Endothelial cell of umbilical vein (primary cell): ENCODE data around the gene PSD2. TPM values are rescaled to one million over a fixed set of nuclear protein-coding genes. Genes with fewer than 3 reads are reported as not detected.

Experiments used
- BruUV-seq: library from RNA; stranded (reverse); fragments of 400-500 nt; replicated peaks from 2 replicates; lab custom pipeline; 2021; lab: Mats Ljungman, UMichigan
- CTCF ChIA-PET: fragments of 300-600, 350-600 bp; sonication (Branson Sonifier 250); formaldehyde crosslinking; loops from one replicate; lab custom pipeline; 2021; ENCODE audit warnings: antibody characterized with exemption, inconsistent platforms; lab: Charles Lee
- POLR2A ChIA-PET: fragments of 300-600, 350-600 bp; sonication (Branson Sonifier 250); formaldehyde crosslinking; loops from one replicate; lab custom pipeline; 2021; ENCODE audit warnings: antibody characterized with exemption, inconsistent platforms; lab: Charles Lee
- DNase-seq: peaks from one replicate; pipeline ENCODE4 v3.0.0-alpha.2; 2011; ENCODE audit warnings: low read depth, low spot score
- FAIRE-seq: peaks from 2 replicates; lab custom pipeline; 2011; peaks lifted over from hg19 to GRCh38; lab: Jason Lieb, UNC
- H2AFZ ChIP-seq: 2 replicates; pipeline ENCODE4 v1.6.0; 2012; ENCODE audit warnings: low read depth, low read length, control low read depth, inconsistent platforms
- H3K27ac ChIP-seq: 2 replicates; pipeline ENCODE4 v1.5.1; 2011; ENCODE audit warnings: low read depth, mild to moderate bottlenecking, control low read depth, low read length, moderate library complexity; ENCODE audit not compliant: insufficient read depth
- H3K27me3 ChIP-seq, 2 experiments: 2 replicates each; pipeline versions ENCODE4 v1.6.0 to v1.6.1; 2011; ENCODE audit warnings: low read length in 2 of 2, mixed read lengths in 1 of 2; ENCODE audit not compliant: control insufficient read depth in 2 of 2, insufficient read depth in 2 of 2
- H3K36me3 ChIP-seq, 2 experiments: 2 replicates in 1 of 2; 3 replicates in 1 of 2; pipeline ENCODE4 v1.5.1; 2011; ENCODE audit warnings: low read length in 2 of 2, mild to moderate bottlenecking in 1 of 2, moderate library complexity in 1 of 2; ENCODE audit not compliant: control insufficient read depth in 2 of 2, insufficient read depth in 2 of 2; ENCODE audit errors: extremely low read depth in 1 of 2
- H3K4me1 ChIP-seq: 3 replicates; pipeline ENCODE4 v1.5.1; 2011; ENCODE audit warnings: mild to moderate bottlenecking, low read length; ENCODE audit not compliant: control insufficient read depth, insufficient read depth; ENCODE audit errors: extremely low read depth
- H3K4me2 ChIP-seq: 2 replicates; pipeline ENCODE4 v1.6.1; 2011; ENCODE audit warnings: low read length, control low read depth, mixed read lengths; ENCODE audit not compliant: insufficient read depth
- H3K4me3 ChIP-seq, 3 experiments: fragments of 200-600 bp in 1 of 3; sonication (generic), shearing (Covaris generic) in 1 of 3; replicated peaks in 1 of 3; 2 replicates each; pipeline ENCODE4 v1.5.1; 2011 to 2016; ENCODE audit warnings: control low read depth in 3 of 3, low read length in 3 of 3, mild to moderate bottlenecking in 2 of 3, inconsistent platforms in 1 of 3, low read depth in 1 of 3, moderate library complexity in 1 of 3; ENCODE audit not compliant: insufficient read depth in 1 of 3
- H3K79me2 ChIP-seq: 2 replicates; pipeline ENCODE4 v1.6.0; 2012; ENCODE audit warnings: low read length, inconsistent platforms; ENCODE audit not compliant: control insufficient read depth, insufficient read depth
- H3K9ac ChIP-seq: replicated peaks from 2 replicates; pipeline ENCODE3; 2011; ENCODE audit warnings: low read length, control low read depth; ENCODE audit not compliant: insufficient read depth; ENCODE audit errors: extremely low read depth
- H3K9me1 ChIP-seq: replicated peaks from 3 replicates; pipeline ENCODE4 v1.6.0; 2011; ENCODE audit warnings: mild to moderate bottlenecking, low read length; ENCODE audit not compliant: control insufficient read depth, insufficient read depth; ENCODE audit errors: extremely low read depth
- H3K9me3 ChIP-seq: replicated peaks from 2 replicates; pipeline ENCODE4 v1.5.1; 2012; ENCODE audit warnings: low read length, inconsistent platforms; ENCODE audit not compliant: control insufficient read depth, insufficient read depth
- H4K20me1 ChIP-seq: replicated peaks from 2 replicates; pipeline ENCODE3; 2011; ENCODE audit warnings: mild to moderate bottlenecking, low read length; ENCODE audit not compliant: control insufficient read depth, insufficient read depth; ENCODE audit errors: extremely low read depth
- EZH2 ChIP-seq: IDR thresholded peaks from 2 replicates; pipeline ENCODE4 v1.6.1; 2012; ENCODE audit warnings: borderline replicate concordance, low read depth, mild to moderate bottlenecking, moderate library complexity, low read length, inconsistent platforms; ENCODE audit not compliant: severe bottlenecking
- FOS ChIP-seq: IDR thresholded peaks from 2 replicates; pipeline ENCODE4 v1.6.1; 2011; ENCODE audit warnings: mild to moderate bottlenecking, low read length, moderate library complexity, borderline replicate concordance; ENCODE audit not compliant: insufficient read depth
- GATA2 ChIP-seq: IDR thresholded peaks from 2 replicates; pipeline ENCODE4 v1.7.0; 2011; ENCODE audit warnings: low read depth, mild to moderate bottlenecking, moderate library complexity, mixed read lengths, low read length; ENCODE audit not compliant: insufficient read length, insufficient read depth
- JUN ChIP-seq: IDR thresholded peaks from 2 replicates; pipeline ENCODE4 v1.6.1; 2011; ENCODE audit warnings: borderline replicate concordance, low read depth; ENCODE audit not compliant: insufficient read length, insufficient read depth
- MAX ChIP-seq: IDR thresholded peaks from 2 replicates; pipeline ENCODE4 v1.6.1; 2011; ENCODE audit not compliant: insufficient read depth, insufficient read length
- MYC ChIP-seq: IDR thresholded peaks from one replicate; pipeline ENCODE4 v1.6.1; 2011; ENCODE audit warnings: mild to moderate bottlenecking, low read depth, low read length
- POLR2A ChIP-seq: IDR thresholded peaks from 2 replicates; pipeline ENCODE4 v1.6.1; 2012; ENCODE audit warnings: low read depth, mild to moderate bottlenecking, control low read depth, low read length
- POLR2AphosphoS5 ChIP-seq: IDR thresholded peaks from 2 replicates; pipeline ENCODE4 v1.6.1; 2012; ENCODE audit warnings: low read depth, mild to moderate bottlenecking, control low read depth, low read length, moderate library complexity; ENCODE audit not compliant: insufficient read depth
- dilution Hi-C: fragments of 300-500 bp; cut with MboI; formaldehyde crosslinking; loops from one replicate; pipeline ENCODE4 v1.15.0; 2019; ENCODE audit warnings: low sequenced_read_pairs; ENCODE audit not compliant: extremely low pct_ligation_motif_present
- intact Hi-C: fragments of 100-400 bp; cut with micrococcal nuclease; formaldehyde crosslinking; loops from one replicate; pipeline ENCODE4 v1.10.0; 2022
- polyA plus RNA-seq, 4 experiments: library from polyadenylated mRNA; depleted of rRNA in 3 of 4; stranded (reverse) in 3 of 4; unstranded in 1 of 4; fragments of >200 nt; gene quantifications; 2 replicates each; pipeline versions ENCODE4 v1.2.1 to v1.2.3, GENCODE V29; 2011 to 2012; ENCODE audit warnings: missing spikeins in 1 of 4
- total RNA-seq: library from RNA; stranded (reverse); gene quantifications from 2 replicates; pipeline ENCODE4 v1.2.3, GENCODE V29; 2021
- TF ChIP-seq, protein P1 (sequence below), 2 donors: IDR thresholded peaks; 1 replicate in 1 of 2; 2 replicates in 1 of 2; pipeline ENCODE4 v1.5.1; 2011; ENCODE audit warnings: low read length in 2 of 2, mild to moderate bottlenecking in 2 of 2, moderate library complexity in 2 of 2, control low read depth in 1 of 2, inconsistent platforms in 1 of 2, low read depth in 1 of 2; ENCODE audit not compliant: insufficient read depth in 1 of 2; ENCODE audit errors: extremely low read depth in 1 of 2

PSD2 gene
- total and polyA plus RNA-seq, 2 donors (not counting 3 experiments of a cell fraction or from before 2014, with no cell fraction given) = not detected

GRCh38 chr5:139769477-139769876 is 26.1 kb upstream of the PSD2 start:
- H3K27ac ChIP-seq = no peak overlapping the region
- dilution Hi-C loops = loop anchor here (10.0 kb wide), 1 partner anchor 125 kb away; the partner anchor contains the start of gene CXXC5
- H3K79me2 ChIP-seq = no peaks in the 10 kb centered on the region
- H3K9me3 ChIP-seq = no peaks in the 10 kb centered on the region
- no TSS peak for BruUV-seq
- peaks cover 21% of the 10 kb centered on the region for H3K4me1 ChIP-seq
- FAIRE-seq (no peak), DNase-seq (no peak)
- no peak overlapping the region for H2AFZ ChIP-seq
- no peak overlapping the region for H3K4me3 ChIP-seq
- intact Hi-C loops = loop anchor here (5.0 kb wide), 2 partner anchors 72 to 347 kb away; no protein-coding TSS in a partner anchor
- CTCF ChIA-PET = interaction anchor here (1.5 to 4.4 kb wide), 2 partner anchors 18 to 135 kb away, joined by 7 to 240 read pairs; no protein-coding TSS in a partner anchor
- TF ChIP-seq MYC (no peak), GATA2 (no peak), FOS (no peak), POLR2A (no peak), JUN (no peak), MAX (no peak)
- no peak overlapping the region for H3K4me2 ChIP-seq
- H4K20me1 ChIP-seq = no peaks in the 10 kb centered on the region
- H3K9me1 ChIP-seq = no peaks in the 10 kb centered on the region
- POLR2A ChIA-PET = no interaction called here
- peaks cover 7 to 9% of the 10 kb centered on the region in 2 experiments for H3K27me3 ChIP-seq
- no peak overlapping the region for H3K9ac ChIP-seq
- no peaks in the 10 kb centered on the region for H3K36me3 ChIP-seq

DNA sequence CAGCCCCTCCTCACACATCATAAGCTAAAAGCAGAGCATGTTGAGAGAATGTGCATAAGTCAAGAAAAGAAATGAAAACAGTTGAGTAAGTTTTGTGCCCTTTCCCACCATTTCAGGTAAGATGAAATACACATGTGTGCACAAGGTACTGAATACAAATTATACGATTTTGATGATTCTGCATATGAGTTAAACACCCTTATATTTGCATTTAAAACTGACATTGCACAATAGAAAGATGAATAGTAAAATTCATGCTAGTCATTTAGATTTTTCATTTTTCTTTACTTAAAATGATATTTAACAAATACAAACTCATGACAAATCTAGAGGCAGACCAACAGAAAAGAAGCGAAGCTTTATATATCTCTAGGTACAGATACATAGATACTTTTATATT is 24.9 kb upstream of the PSD2 start:
- Histone ChIP-seq H3K9ac (no peak overlapping the region), H3K27me3 (peaks cover 3 to 4% of the 10 kb centered on the region in 2 experiments), H3K9me3 (no peaks in the 10 kb centered on the region), H3K36me3 (no peaks in the 10 kb centered on the region), H3K27ac (no peak overlapping the region), H3K4me1 (peaks cover 21% of the 10 kb centered on the region), H3K79me2 (no peaks in the 10 kb centered on the region), H2AFZ (no peak overlapping the region), H3K4me2 (no peak overlapping the region), H4K20me1 (no peaks in the 10 kb centered on the region), H3K9me1 (no peaks in the 10 kb centered on the region), H3K4me3 (no peak overlapping the region)
- TF ChIP-seq FOS (no peak), MYC (no peak), JUN (no peak), EZH2 (no peak), POLR2AphosphoS5 (no peak), MAX (no peak), POLR2A (no peak), GATA2 (no peak)
- TF ChIP-seq, protein P1, sequence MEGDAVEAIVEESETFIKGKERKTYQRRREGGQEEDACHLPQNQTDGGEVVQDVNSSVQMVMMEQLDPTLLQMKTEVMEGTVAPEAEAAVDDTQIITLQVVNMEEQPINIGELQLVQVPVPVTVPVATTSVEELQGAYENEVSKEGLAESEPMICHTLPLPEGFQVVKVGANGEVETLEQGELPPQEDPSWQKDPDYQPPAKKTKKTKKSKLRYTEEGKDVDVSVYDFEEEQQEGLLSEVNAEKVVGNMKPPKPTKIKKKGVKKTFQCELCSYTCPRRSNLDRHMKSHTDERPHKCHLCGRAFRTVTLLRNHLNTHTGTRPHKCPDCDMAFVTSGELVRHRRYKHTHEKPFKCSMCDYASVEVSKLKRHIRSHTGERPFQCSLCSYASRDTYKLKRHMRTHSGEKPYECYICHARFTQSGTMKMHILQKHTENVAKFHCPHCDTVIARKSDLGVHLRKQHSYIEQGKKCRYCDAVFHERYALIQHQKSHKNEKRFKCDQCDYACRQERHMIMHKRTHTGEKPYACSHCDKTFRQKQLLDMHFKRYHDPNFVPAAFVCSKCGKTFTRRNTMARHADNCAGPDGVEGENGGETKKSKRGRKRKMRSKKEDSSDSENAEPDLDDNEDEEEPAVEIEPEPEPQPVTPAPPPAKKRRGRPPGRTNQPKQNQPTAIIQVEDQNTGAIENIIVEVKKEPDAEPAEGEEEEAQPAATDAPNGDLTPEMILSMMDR (IDR thresholded peaks at IDR 0.05; ENCODE audit: extremely low read depth in 1 of 2, insufficient read depth in 1 of 2, low read depth in 1 of 2, low read length in 2 of 2) = no peak
- ChIA-PET POLR2A (no interaction called here), CTCF (interaction anchor here (1.0 to 1.5 kb wide), 3 partner anchors 16 to 135 kb away, joined by 3 to 7 read pairs (median 4); no protein-coding TSS in a partner anchor)
- FAIRE-seq (no peak), DNase-seq (no peak)
- intact Hi-C loops = no loop called here
- BruUV-seq = no TSS peak
- dilution Hi-C loops = no loop called here
